H9 (cell line): Measurements from ENCODE around the gene NFYC. TPM values are rescaled to one million over a fixed set of nuclear protein-coding genes. Genes with fewer than 3 reads are reported as not detected.

Experiments
- DNase-seq: peaks from one replicate; pipeline ENCODE4 v3.0.0-alpha.2; 2017
- H2AFZ ChIP-seq: one replicate; pipeline ENCODE4 v1.6.1; 2013; ENCODE audit warnings: mild to moderate bottlenecking, low read length, control low read depth, moderate library complexity
- H2AK5ac ChIP-seq: 2 replicates; pipeline ENCODE4 v1.6.1; 2013; ENCODE audit warnings: low read length, control low read depth, mixed read lengths; ENCODE audit not compliant: insufficient read length
- H2BK120ac ChIP-seq: one replicate; pipeline ENCODE4 v1.6.1; 2013; ENCODE audit warnings: low read depth, mild to moderate bottlenecking, low read length, control low read depth, inconsistent platforms; ENCODE audit not compliant: poor library complexity, severe bottlenecking
- H2BK12ac ChIP-seq: 2 replicates; pipeline ENCODE4 v1.6.1; 2013; ENCODE audit warnings: low read length, control low read depth, mixed read lengths, low read depth; ENCODE audit not compliant: insufficient read length
- H2BK15ac ChIP-seq: 2 replicates; pipeline ENCODE4 v1.6.1; 2013; ENCODE audit warnings: low read depth, low read length, control low read depth
- H2BK20ac ChIP-seq: one replicate; pipeline ENCODE4 v1.6.1; 2013; ENCODE audit warnings: low read depth, mild to moderate bottlenecking, low read length, control low read depth, inconsistent platforms; ENCODE audit not compliant: poor library complexity, severe bottlenecking
- H2BK5ac ChIP-seq: 2 replicates; pipeline ENCODE4 v1.6.1; 2013; ENCODE audit warnings: low read length, control low read depth, mixed read lengths; ENCODE audit not compliant: insufficient read length
- H3K14ac ChIP-seq: 2 replicates; pipeline ENCODE4 v1.6.1; 2013; ENCODE audit warnings: low read length, control low read depth; ENCODE audit not compliant: insufficient read depth
- H3K18ac ChIP-seq: 2 replicates; pipeline ENCODE4 v1.6.1; 2013; ENCODE audit warnings: low read depth, mild to moderate bottlenecking, mixed read lengths, low read length, control low read depth; ENCODE audit not compliant: insufficient read length
- H3K23ac ChIP-seq: 2 replicates; pipeline ENCODE4 v1.6.1; 2013; ENCODE audit warnings: low read length, control low read depth, mixed read lengths, low read depth; ENCODE audit not compliant: insufficient read length
- H3K23me2 ChIP-seq: 2 replicates; pipeline ENCODE4 v1.6.1; 2013; ENCODE audit warnings: low read depth, mild to moderate bottlenecking, mixed read lengths, low read length, control low read depth; ENCODE audit not compliant: insufficient read length, poor library complexity, severe bottlenecking
- H3K27ac ChIP-seq: 2 replicates; pipeline ENCODE4 v1.5.1; 2013; ENCODE audit warnings: low read length, control low read depth, mixed read lengths, low read depth; ENCODE audit not compliant: insufficient read length
- H3K27me3 ChIP-seq: 2 replicates; pipeline ENCODE4 v1.6.1; 2013; ENCODE audit warnings: low read length, control low read depth, inconsistent platforms; ENCODE audit not compliant: insufficient read depth
- H3K4ac ChIP-seq: 2 replicates; pipeline ENCODE4 v1.6.1; 2013; ENCODE audit warnings: low read depth, mild to moderate bottlenecking, control low read depth, inconsistent platforms, low read length, moderate library complexity
- H3K4me1 ChIP-seq: 2 replicates; pipeline ENCODE4 v1.6.1; 2013; ENCODE audit warnings: low read length, control low read depth, inconsistent platforms; ENCODE audit not compliant: insufficient read depth
- H3K4me2 ChIP-seq: 2 replicates; pipeline ENCODE4 v1.6.1; 2013; ENCODE audit warnings: low read length, control low read depth, mixed read lengths; ENCODE audit not compliant: insufficient read length, insufficient read depth
- H3K56ac ChIP-seq: 2 replicates; pipeline ENCODE4 v1.6.1; 2013; ENCODE audit warnings: low read depth, mild to moderate bottlenecking, mixed read lengths, low read length, control low read depth; ENCODE audit not compliant: insufficient read length
- H3K79me1 ChIP-seq: 2 replicates; pipeline ENCODE4 v1.6.1; 2013; ENCODE audit warnings: low read depth, mild to moderate bottlenecking, moderate library complexity, low read length, control low read depth, inconsistent platforms; ENCODE audit not compliant: insufficient read depth, poor library complexity, severe bottlenecking
- H3K79me2 ChIP-seq: 2 replicates; pipeline ENCODE4 v1.6.1; 2013; ENCODE audit warnings: low read length, control low read depth, inconsistent platforms; ENCODE audit not compliant: insufficient read depth
- H3K9ac ChIP-seq: 2 replicates; pipeline ENCODE4 v1.6.1; 2013; ENCODE audit warnings: low read length, control low read depth, mixed read lengths; ENCODE audit not compliant: insufficient read length; ENCODE audit errors: extremely low read depth
- H3K9me3 ChIP-seq: one replicate; pipeline ENCODE4 v1.6.1; 2013; ENCODE audit warnings: low read depth, low read length, inconsistent platforms; ENCODE audit not compliant: control insufficient read depth
- H3T11ph ChIP-seq: one replicate; pipeline ENCODE4 v1.6.1; 2013; ENCODE audit warnings: mild to moderate bottlenecking, low read length, control low read depth, inconsistent platforms
- H4K20me1 ChIP-seq: one replicate; pipeline ENCODE4 v1.6.1; 2013; ENCODE audit not compliant: control insufficient read depth, insufficient read length, insufficient read depth
- H4K5ac ChIP-seq: 2 replicates; pipeline ENCODE4 v1.6.1; 2013; ENCODE audit warnings: low read depth, mild to moderate bottlenecking, mixed read lengths, low read length, control low read depth; ENCODE audit not compliant: insufficient read length
- H4K8ac ChIP-seq: replicated peaks from 2 replicates; pipeline ENCODE4 v1.6.1; 2013; ENCODE audit warnings: low read length, control low read depth, mixed read lengths, low read depth; ENCODE audit not compliant: insufficient read length
- H4K91ac ChIP-seq: 2 replicates; pipeline ENCODE4 v1.6.1; 2013; ENCODE audit warnings: low read depth, mild to moderate bottlenecking, moderate library complexity, mixed read lengths, low read length, control low read depth; ENCODE audit not compliant: insufficient read length
- H3K27ac Mint-ChIP-seq, 3 experiments: 2 replicates in 2 of 3; 3 replicates in 1 of 3; pipeline ENCODE4 v1.8.0; 2020 to 2021; ENCODE audit warnings: mixed read lengths in 3 of 3, mild to moderate bottlenecking in 1 of 3, moderate library complexity in 1 of 3
- H3K27me3 Mint-ChIP-seq: 2 replicates; pipeline ENCODE4 v1.8.0; 2021; ENCODE audit warnings: low read depth, mild to moderate bottlenecking, moderate library complexity, mixed read lengths
- H3K36me3 Mint-ChIP-seq, 3 experiments: 2 replicates in 2 of 3; 3 replicates in 1 of 3; pipeline ENCODE4 v1.8.0; 2020 to 2021; ENCODE audit warnings: low read depth in 3 of 3, mixed read lengths in 3 of 3; ENCODE audit not compliant: insufficient read depth in 1 of 3
- H3K4me1 Mint-ChIP-seq, 2 experiments: 2 replicates each; pipeline ENCODE4 v1.8.0; 2020; ENCODE audit warnings: mixed read lengths in 2 of 2
- H3K4me3 Mint-ChIP-seq, 2 experiments: 2 replicates in 1 of 2; 3 replicates in 1 of 2; pipeline ENCODE4 v1.8.0; 2020 to 2021; ENCODE audit warnings: mild to moderate bottlenecking in 2 of 2, mixed read lengths in 2 of 2, moderate library complexity in 1 of 2
- H3K9me3 Mint-ChIP-seq, 2 experiments: 2 replicates in 1 of 2; 3 replicates in 1 of 2; pipeline ENCODE4 v1.8.0; 2020; ENCODE audit warnings: mild to moderate bottlenecking in 2 of 2, mixed read lengths in 2 of 2, moderate library complexity in 1 of 2
- CTCF ChIP-seq: fragments of 200-600 bp; sonication (generic); conservative IDR thresholded peaks from 3 replicates; pipeline ENCODE4 v1.8.0; 2021; ENCODE audit warnings: antibody characterized with exemption, mild to moderate bottlenecking
- WGBS: extraction: QIAGEN DNeasy Blood & Tissue Kit; methylation state at CpG from one replicate; pipeline ENCODE4 v1.1.7; 2013; ENCODE audit warnings: missing lambda C conversion rate, low lambda C conversion rate, mixed read lengths; ENCODE audit not compliant: insufficient read length; ENCODE audit errors: extremely low coverage; 5-methylcytosine and 5-hydroxymethylcytosine counted together
- total RNA-seq: library from RNA; stranded (reverse); gene quantifications from 2 replicates; pipeline ENCODE4 v1.2.1, GENCODE V29; 2021

NFYC gene
- total RNA-seq, 1 experiment from 2014 or later = 54.7 TPM

GRCh38 chr1:40739455-40740008, 48.0 kb downstream of the NFYC start:
- H3K4me3 Mint-ChIP-seq = no peak overlapping the region
- H3K9me3 Mint-ChIP-seq = no peaks in the 10 kb centered on the region
- H2AFZ ChIP-seq = no peak overlapping the region
- H3K27me3 Mint-ChIP-seq = no peaks in the 10 kb centered on the region
- no peak overlapping the region for H2BK5ac ChIP-seq
- no peak overlapping the region for H3K4ac ChIP-seq
- H4K20me1 ChIP-seq = no peaks in the 10 kb centered on the region
- H3K4me1 Mint-ChIP-seq = peaks cover 14 to 16% of the 10 kb centered on the region in 2 experiments
- no peak overlapping the region for H3K23ac ChIP-seq
- no peak overlapping the region for H2BK120ac ChIP-seq
- no peak overlapping the region for H3K27ac Mint-ChIP-seq
- H3K27me3 ChIP-seq = no peaks in the 10 kb centered on the region
- no peak overlapping the region for H3K56ac ChIP-seq
- H2BK12ac ChIP-seq = no peak overlapping the region
- no peak overlapping the region for H2AK5ac ChIP-seq
- no peaks in the 10 kb centered on the region for H3K79me1 ChIP-seq
- WGBS = no CpG with 5 or more reads among the region's 3 CpGs
- no peak overlapping the region for H4K8ac ChIP-seq
- no peak overlapping the region for H4K5ac ChIP-seq
- H3K18ac ChIP-seq = no peak overlapping the region
- H2BK20ac ChIP-seq = no peak overlapping the region
- TF ChIP-seq CTCF = no peak
- H3K4me2 ChIP-seq = no peak overlapping the region
- H3K9me3 ChIP-seq = no peaks in the 10 kb centered on the region
- no peak overlapping the region for H3K9ac ChIP-seq
- no peak overlapping the region for H4K91ac ChIP-seq
- peaks cover 13 to 55% (median 37%) of the 10 kb centered on the region in 3 experiments; a peak in 6 of 7 replicates for H3K36me3 Mint-ChIP-seq
- H3T11ph ChIP-seq = no peak overlapping the region
- no peak overlapping the region for H2BK15ac ChIP-seq
- no peak overlapping the region for H3K27ac ChIP-seq
- H3K14ac ChIP-seq = no peak overlapping the region
- 0 out of 2 replicates have a peak, but pooled peaks cover 2% of the 10 kb centered on the region for H3K79me2 ChIP-seq
- H3K23me2 ChIP-seq = no peaks in the 10 kb centered on the region
- DNase-seq = no peak
- H3K4me1 ChIP-seq = no peaks in the 10 kb centered on the region
